ENCODE measurements around the gene SPTY2D1.
"Not testable (repeated sequence)": the region's sequence is repeated elsewhere in the genome, so short reads cannot be mapped to it uniquely, and the experiment has no call there.

SPTY2D1 gene

GRCh38 chr11:18634140-18635032 is at the start of gene SPTY2D1:
Gene SPTY2D1, minus strand, starts transcription at chr11:18634342. Its CDS starts 85 bp downstream, at chr11:18634257.
- peak; percentile 91 to 99 for DNase-seq

GRCh38 chr11:18682466-18682865 is 48.3 kb upstream of the SPTY2D1 start:
- DNase-seq: no peak

- DNase-seq: not testable (repeated sequence)
Measured at GRCh38 chr11:18681949-18682348, 47.8 kb upstream of the SPTY2D1 start.

- DNase-seq: no peak
Measured at GRCh38 chr11:18677560-18677959, 43.4 kb upstream of the SPTY2D1 start.

- DNase-seq: no peak
Measured at GRCh38 chr11:18676803-18677202, 42.7 kb upstream of the SPTY2D1 start.

GRCh38 chr11:18672209-18672608 is 38.1 kb upstream of the SPTY2D1 start:
- DNase-seq: peak in 1 of 2 experiments; percentile 60

- peak in 1 of 2 experiments; percentile 54 for DNase-seq
Measured at GRCh38 chr11:18671246-18671645, 37.1 kb upstream of the SPTY2D1 start.

GRCh38 chr11:18669711-18670110 is 35.6 kb upstream of the SPTY2D1 start:
- no peak for DNase-seq

- DNase-seq: no peak
Measured at GRCh38 chr11:18669219-18669596, 35.1 kb upstream of the SPTY2D1 start.

- DNase-seq: no peak
Measured at GRCh38 chr11:18668131-18668530, 34.0 kb upstream of the SPTY2D1 start.

GRCh38 chr11:18665353-18665872 is 31.3 kb upstream of the SPTY2D1 start:
- DNase-seq: not testable (repeated sequence)

GRCh38 chr11:18657673-18658072 is 23.5 kb upstream of the SPTY2D1 start:
- no peak for DNase-seq

- DNase-seq: no peak
Measured at GRCh38 chr11:18650859-18651557, 16.9 kb upstream of the SPTY2D1 start.

GRCh38 chr11:18650353-18650752 is 16.2 kb upstream of the SPTY2D1 start:
- DNase-seq: no peak

- DNase-seq: not testable (repeated sequence)
Measured at GRCh38 chr11:18643034-18643433, 8.9 kb upstream of the SPTY2D1 start.

GRCh38 chr11:18641677-18642076 is 7.5 kb upstream of the SPTY2D1 start:
- DNase-seq: no peak

GRCh38 chr11:18633256-18634139 is 644 bp downstream of the SPTY2D1 start:
- peak in 1 of 2 experiments; percentile 1 for DNase-seq

- no peak for DNase-seq
Measured at GRCh38 chr11:18632841-18633240, 1.3 kb downstream of the SPTY2D1 start.

- DNase-seq: no peak
Measured at GRCh38 chr11:18624161-18624560, 10.0 kb downstream of the SPTY2D1 start.

- DNase-seq: no peak
Measured at GRCh38 chr11:18623707-18624106, 10.4 kb downstream of the SPTY2D1 start.

- no peak for DNase-seq
Measured at GRCh38 chr11:18618342-18619025, 15.7 kb downstream of the SPTY2D1 start.
